Activated CD8-positive, alpha-beta T cell treated with anti-CD3 and anti-CD28 coated beads for 36 hours (primary cell): ENCODE data around the gene RRBP1. TPM values are rescaled to one million over a fixed set of nuclear protein-coding genes. Genes with fewer than 3 reads are reported as not detected.

Experiments used
- ATAC-seq: fragments of 200-7000 bp; cut with Tn5 transposase; one replicate; pipeline ENCODE4 v1.10.0; 2021; ENCODE audit warnings: mild to moderate bottlenecking, moderate library complexity
- CTCF ChIA-PET: fragments of 350-600 bp; sonication (Branson Sonifier 250); formaldehyde crosslinking; loops from one replicate; lab custom pipeline; 2021; ENCODE audit warnings: antibody characterized with exemption; lab: Charles Lee
- POLR2A ChIA-PET: fragments of 350-600 bp; sonication (Branson Sonifier 250); formaldehyde crosslinking; loops from one replicate; lab custom pipeline; 2021; ENCODE audit warnings: antibody characterized with exemption; lab: Charles Lee
- DNase-seq: peaks from one replicate; pipeline ENCODE4 v3.0.0-alpha.2; 2020
- H3K27ac Mint-ChIP-seq: one replicate; pipeline ENCODE4 v1.8.0; 2021; ENCODE audit warnings: mild to moderate bottlenecking, mixed read lengths
- H3K27me3 Mint-ChIP-seq: one replicate; pipeline ENCODE4 v1.8.0; 2021; ENCODE audit warnings: mixed read lengths
- H3K36me3 Mint-ChIP-seq: one replicate; pipeline ENCODE4 v1.8.0; 2021; ENCODE audit warnings: low read depth, mixed read lengths
- H3K4me1 Mint-ChIP-seq: one replicate; pipeline ENCODE4 v1.8.0; 2021; ENCODE audit warnings: low read depth, mixed read lengths
- H3K4me3 Mint-ChIP-seq: one replicate; pipeline ENCODE4 v1.8.0; 2021; ENCODE audit warnings: mild to moderate bottlenecking, moderate library complexity, mixed read lengths
- H3K9me3 Mint-ChIP-seq: one replicate; pipeline ENCODE4 v1.8.0; 2021; ENCODE audit warnings: mixed read lengths
- intact Hi-C: fragments of 100-400 bp; cut with micrococcal nuclease; formaldehyde crosslinking; loops from one replicate; pipeline ENCODE4 v1.10.0; 2022
- total RNA-seq, 2 experiments: library from RNA; stranded (reverse); gene quantifications; one replicate each; pipeline ENCODE4 v1.2.3, GENCODE V29; 2021
- TF ChIP-seq, protein P1 (sequence below): fragments of 200-600 bp; IDR thresholded peaks from one replicate; pipeline ENCODE4 v1.8.0; 2022; ENCODE audit warnings: antibody characterized with exemption, mild to moderate bottlenecking

RRBP1 gene
- total RNA-seq, 2 experiments from 2014 or later: 35.2 to 35.9 TPM

DNA sequence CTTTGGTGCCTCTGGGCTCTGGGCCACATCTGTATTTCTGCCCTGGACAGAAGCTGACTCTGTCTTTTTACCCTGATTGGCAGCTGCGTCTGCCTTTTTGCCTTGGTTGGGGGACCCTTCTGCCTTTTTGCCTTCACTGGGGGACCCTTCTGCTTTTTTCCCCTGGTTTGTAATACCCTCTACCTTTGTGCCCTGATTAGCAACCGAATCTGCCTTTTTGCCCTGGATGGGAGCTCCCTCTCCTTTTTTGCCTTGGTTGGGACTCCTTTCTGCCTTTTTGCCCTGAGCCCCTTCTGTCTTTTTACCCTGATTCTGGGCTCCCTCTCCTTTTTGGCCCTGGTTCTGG lies 23.4 kb downstream of the RRBP1 start:
- Mint-ChIP-seq H3K9me3 (peaks cover 10% of the 10 kb centered on the region), H3K4me3 (no peak overlapping the region), H3K27me3 (no peaks in the 10 kb centered on the region), H3K36me3 (peaks cover 34% of the 10 kb centered on the region), H3K4me1 (peaks cover 41% of the 10 kb centered on the region), H3K27ac (no peak overlapping the region)
- intact Hi-C loops: no loop called here
- ATAC-seq (no peak), DNase-seq (no peak)
- ChIA-PET POLR2A (no interaction called here), CTCF (no interaction called here)
- TF ChIP-seq, protein P1, sequence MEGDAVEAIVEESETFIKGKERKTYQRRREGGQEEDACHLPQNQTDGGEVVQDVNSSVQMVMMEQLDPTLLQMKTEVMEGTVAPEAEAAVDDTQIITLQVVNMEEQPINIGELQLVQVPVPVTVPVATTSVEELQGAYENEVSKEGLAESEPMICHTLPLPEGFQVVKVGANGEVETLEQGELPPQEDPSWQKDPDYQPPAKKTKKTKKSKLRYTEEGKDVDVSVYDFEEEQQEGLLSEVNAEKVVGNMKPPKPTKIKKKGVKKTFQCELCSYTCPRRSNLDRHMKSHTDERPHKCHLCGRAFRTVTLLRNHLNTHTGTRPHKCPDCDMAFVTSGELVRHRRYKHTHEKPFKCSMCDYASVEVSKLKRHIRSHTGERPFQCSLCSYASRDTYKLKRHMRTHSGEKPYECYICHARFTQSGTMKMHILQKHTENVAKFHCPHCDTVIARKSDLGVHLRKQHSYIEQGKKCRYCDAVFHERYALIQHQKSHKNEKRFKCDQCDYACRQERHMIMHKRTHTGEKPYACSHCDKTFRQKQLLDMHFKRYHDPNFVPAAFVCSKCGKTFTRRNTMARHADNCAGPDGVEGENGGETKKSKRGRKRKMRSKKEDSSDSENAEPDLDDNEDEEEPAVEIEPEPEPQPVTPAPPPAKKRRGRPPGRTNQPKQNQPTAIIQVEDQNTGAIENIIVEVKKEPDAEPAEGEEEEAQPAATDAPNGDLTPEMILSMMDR: no peak

DNA sequence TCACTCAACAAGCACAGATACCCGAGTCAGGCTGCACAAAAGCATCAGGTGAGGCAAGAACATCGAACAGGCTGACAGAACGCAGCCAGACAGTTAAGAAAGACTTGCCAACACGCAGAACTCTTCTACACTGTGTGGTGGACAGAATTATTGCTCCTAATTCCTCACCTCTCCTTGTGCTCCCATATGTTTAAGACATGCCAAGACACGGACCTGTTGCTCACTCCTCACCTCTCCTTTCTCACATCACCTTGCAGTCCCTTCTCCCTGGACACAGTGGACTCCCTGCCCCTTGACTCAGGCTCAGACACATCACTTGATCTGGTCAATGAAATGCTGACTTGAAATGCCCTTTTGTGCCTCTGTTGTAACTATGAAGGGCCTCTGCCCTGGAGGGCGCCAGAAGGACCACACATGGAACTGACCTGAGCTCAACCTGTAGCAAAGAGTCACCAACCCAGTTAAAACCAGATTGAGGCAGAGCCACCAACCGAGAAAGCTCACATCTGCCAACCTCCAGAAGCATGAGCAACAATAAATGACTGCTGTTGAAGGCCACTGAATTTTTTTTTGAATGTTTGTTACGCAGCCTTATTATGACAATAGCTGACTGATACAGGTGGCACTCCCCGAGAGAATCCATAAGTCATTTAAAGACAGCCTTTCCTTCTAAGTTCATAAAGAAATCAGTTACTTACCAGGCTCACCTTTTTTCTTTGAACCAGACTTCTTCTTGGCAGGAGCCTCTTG lies 24.0 kb downstream of the RRBP1 start:
- peaks cover 34% of the 10 kb centered on the region for H3K36me3 Mint-ChIP-seq
- H3K4me1 Mint-ChIP-seq: peaks cover 36% of the 10 kb centered on the region
- H3K27me3 Mint-ChIP-seq: no peaks in the 10 kb centered on the region
- ChIA-PET POLR2A (no interaction called here), CTCF (interaction anchor here (1.7 kb wide), 1 partner anchor 24 kb away, joined by 7 read pairs; the partner anchor contains the start of gene RRBP1)
- TF ChIP-seq, protein P1: no peak
- H3K9me3 Mint-ChIP-seq: peaks cover 10% of the 10 kb centered on the region
- DNase-seq (no peak), ATAC-seq (no peak)
- H3K4me3 Mint-ChIP-seq: no peak overlapping the region
- intact Hi-C loops: no loop called here
- H3K27ac Mint-ChIP-seq: no peak overlapping the region

DNA sequence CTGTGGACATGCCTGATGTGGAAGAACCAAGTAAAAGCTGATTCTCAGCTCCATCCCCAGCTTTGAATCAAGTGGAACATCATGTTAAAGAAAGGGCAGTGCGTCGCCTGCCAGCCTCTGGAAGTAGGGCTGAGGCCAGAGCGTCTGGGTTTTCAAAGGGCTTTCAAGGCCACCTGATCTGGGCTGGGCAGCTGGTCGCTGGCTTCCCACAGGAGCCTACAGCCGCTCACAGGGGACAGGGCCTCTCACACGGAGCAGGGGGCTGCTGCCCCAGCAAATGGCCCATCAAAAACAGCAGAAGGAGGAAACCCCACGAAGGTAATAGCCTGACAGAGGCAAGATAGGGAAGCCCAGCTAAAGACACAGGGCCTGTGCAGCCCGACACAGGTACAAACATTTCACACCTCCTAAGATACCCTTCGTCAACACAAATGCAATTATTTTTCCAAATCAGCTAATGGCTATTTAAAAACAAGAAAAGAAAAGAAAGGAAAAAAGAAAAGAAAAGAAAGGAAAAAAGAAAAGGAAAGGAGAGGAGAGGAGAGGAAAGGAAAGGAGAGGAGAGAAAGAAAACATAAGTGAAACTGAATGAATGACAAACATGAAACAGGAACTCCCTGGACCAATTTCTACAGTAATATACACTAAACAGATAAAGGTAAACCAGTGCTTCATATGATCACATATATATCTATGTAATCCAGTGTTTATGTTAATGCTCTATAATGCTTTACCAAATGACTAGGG lies 24.8 kb downstream of the RRBP1 start:
- no peaks in the 10 kb centered on the region for H3K27me3 Mint-ChIP-seq
- ATAC-seq (no peak), DNase-seq (no peak)
- H3K27ac Mint-ChIP-seq: no peak overlapping the region
- H3K4me1 Mint-ChIP-seq: peaks cover 27% of the 10 kb centered on the region
- H3K9me3 Mint-ChIP-seq: peaks cover 10% of the 10 kb centered on the region
- ChIA-PET CTCF (interaction anchor here (0.8 to 1.7 kb wide), 2 partner anchors 23 to 25 kb away, joined by 3 to 7 read pairs; partner anchors contain the start of gene RRBP1), POLR2A (no interaction called here)
- H3K36me3 Mint-ChIP-seq: peaks cover 34% of the 10 kb centered on the region
- intact Hi-C loops: no loop called here
- H3K4me3 Mint-ChIP-seq: no peak overlapping the region
- TF ChIP-seq, protein P1: no peak

DNA sequence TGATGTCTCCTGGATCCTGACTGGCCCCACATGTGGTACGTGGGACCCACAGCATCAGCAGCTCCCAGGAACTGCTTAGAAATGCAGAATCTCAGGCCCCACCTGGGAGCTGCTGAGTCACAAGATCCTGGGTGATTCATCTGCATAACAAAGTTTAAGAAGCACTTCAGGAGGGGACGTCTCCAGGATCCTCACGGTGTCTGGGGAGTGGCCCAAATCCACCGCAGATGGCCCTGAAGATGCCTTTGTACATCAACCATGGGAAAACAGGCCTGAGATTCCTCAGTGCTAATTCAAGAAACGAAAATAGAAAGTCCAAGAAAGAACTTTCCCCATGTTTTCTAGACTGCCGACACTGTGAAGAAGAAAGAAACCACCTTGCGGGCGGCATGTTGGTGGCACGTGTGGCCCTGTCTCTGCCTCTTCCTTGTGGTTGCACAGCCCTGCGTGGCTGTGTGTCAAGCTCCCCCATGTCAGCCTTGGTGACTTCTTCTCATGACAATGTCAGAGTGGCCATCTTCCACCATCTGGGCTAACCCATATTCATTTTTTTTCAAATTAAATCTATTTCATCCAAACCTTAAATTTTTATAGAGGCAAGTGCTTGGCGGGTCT lies 26.1 kb downstream of the RRBP1 start:
- no peak overlapping the region for H3K4me3 Mint-ChIP-seq
- TF ChIP-seq, protein P1: no peak
- peaks cover 23% of the 10 kb centered on the region for H3K4me1 Mint-ChIP-seq
- peaks cover 10% of the 10 kb centered on the region for H3K9me3 Mint-ChIP-seq
- peak; percentile 22 for DNase-seq
- ChIA-PET POLR2A (no interaction called here), CTCF (interaction anchor here (1.0 to 2.7 kb wide), 3 partner anchors 27 to 151 kb away, joined by 3 to 11 read pairs (median 5); partner anchors contain the start of gene RRBP1)
- no peak overlapping the region for H3K27ac Mint-ChIP-seq
- no peak for ATAC-seq
- H3K36me3 Mint-ChIP-seq: peaks cover 34% of the 10 kb centered on the region
- intact Hi-C loops: no loop called here
- no peaks in the 10 kb centered on the region for H3K27me3 Mint-ChIP-seq
